ENCODE data around the gene MT1B.

- no peak for TF ChIP-seq EZH2 (IDR thresholded peaks at IDR 0.05; ENCODE audit: borderline replicate concordance, low read length)
- no peak for TF ChIP-seq CTCF (IDR thresholded peaks at IDR 0.05; ENCODE audit: low read length)
Measured at GRCh38 chr16:56607675-56608042, 44.0 kb upstream of the MT1B start.
